DND-41 (cell line): ENCODE results near the gene ZAP70.

Experiments
- ATAC-seq: fragments of 200-7000 bp; cut with Tn5 transposase; 3 replicates; pipeline ENCODE4 v1.9.1; 2021; ENCODE audit warnings: low read depth; ENCODE audit not compliant: insufficient read depth
- DNase-seq: peaks from one replicate; pipeline ENCODE4 v3.0.0-alpha.2; 2020
- H2AFZ ChIP-seq: 2 replicates; pipeline ENCODE4 v1.6.0; 2012; ENCODE audit warnings: low read depth, low read length
- H3K27ac ChIP-seq: 2 replicates; pipeline ENCODE4 v1.5.1; 2012; ENCODE audit warnings: low read length, inconsistent platforms
- H3K27me3 ChIP-seq: fragments of 200-600 bp; sonication (generic); 2 replicates; pipeline ENCODE4 v1.6.0; 2012; ENCODE audit warnings: low read length, mild to moderate bottlenecking, inconsistent platforms; ENCODE audit not compliant: insufficient read depth, poor library complexity
- H3K36me3 ChIP-seq: 2 replicates; pipeline ENCODE4 v1.5.1; 2012; ENCODE audit warnings: low read length, inconsistent platforms; ENCODE audit not compliant: insufficient read depth
- H3K4me1 ChIP-seq: 2 replicates; pipeline ENCODE4 v1.5.1; 2012; ENCODE audit warnings: mild to moderate bottlenecking, low read length; ENCODE audit not compliant: insufficient read depth
- H3K4me2 ChIP-seq: 2 replicates; pipeline ENCODE4 v1.6.0; 2012; ENCODE audit warnings: mild to moderate bottlenecking, moderate library complexity, low read length, inconsistent platforms; ENCODE audit not compliant: insufficient read depth
- H3K4me3 ChIP-seq, 2 experiments: fragments of 200-600 bp in 1 of 2; shearing (Covaris generic) in 1 of 2; 2 replicates each; pipeline ENCODE4 v1.5.1; 2012 to 2016; ENCODE audit warnings: inconsistent platforms in 2 of 2, low read length in 2 of 2, mild to moderate bottlenecking in 2 of 2, low read depth in 1 of 2, moderate library complexity in 1 of 2
- H3K79me2 ChIP-seq: 2 replicates; pipeline ENCODE4 v1.6.0; 2012; ENCODE audit warnings: low read length, inconsistent platforms; ENCODE audit not compliant: insufficient read depth
- H3K9ac ChIP-seq: 2 replicates; pipeline ENCODE4 v1.6.0; 2012; ENCODE audit warnings: low read depth, mild to moderate bottlenecking, inconsistent platforms, low read length, moderate library complexity
- H3K9me3 ChIP-seq: 2 replicates; pipeline ENCODE4 v1.5.1; 2012; ENCODE audit warnings: low read length, moderate library complexity, mild to moderate bottlenecking, inconsistent platforms; ENCODE audit not compliant: insufficient read depth, severe bottlenecking
- H4K20me1 ChIP-seq: 2 replicates; pipeline ENCODE4 v1.6.0; 2012; ENCODE audit warnings: low read length; ENCODE audit not compliant: insufficient read depth
- CTCF ChIP-seq: IDR thresholded peaks from 2 replicates; pipeline ENCODE4 v1.5.1; 2012; ENCODE audit warnings: borderline replicate concordance, low read length, moderate library complexity, mild to moderate bottlenecking; ENCODE audit not compliant: poor library complexity, severe bottlenecking; ENCODE audit errors: extremely low read depth
- EZH2 ChIP-seq: IDR thresholded peaks from 3 replicates; pipeline ENCODE4 v1.6.1; 2012; ENCODE audit warnings: borderline replicate concordance, low read depth, mild to moderate bottlenecking, moderate library complexity, low read length, inconsistent platforms; ENCODE audit not compliant: severe bottlenecking

ZAP70 gene

GRCh38 chr2:97722227-97722626 lies 8.9 kb downstream of the ZAP70 start:
- no peak for TF ChIP-seq CTCF
- TF ChIP-seq EZH2, result no peak
- Histone ChIP-seq H3K36me3 (peaks cover 84% of the 10 kb centered on the region), H2AFZ (no peak overlapping the region), H3K4me3 (no peak overlapping the region), H3K79me2 (peaks cover 98% of the 10 kb centered on the region), H3K4me2 (no peak overlapping the region), H3K27me3 (no peaks in the 10 kb centered on the region), H3K9ac (no peak overlapping the region), H3K4me1 (peaks cover 28% of the 10 kb centered on the region), H3K27ac (peak overlapping the region; percentile 6; the same call in 1 of the 2 replicates), H3K9me3 (no peaks in the 10 kb centered on the region), H4K20me1 (peaks cover 65% of the 10 kb centered on the region)
- no peak for ATAC-seq
- DNase-seq, result no peak

GRCh38 chr2:97723156-97724072 lies 10.0 kb downstream of the ZAP70 start:
- Histone ChIP-seq H3K79me2 (peaks cover 98% of the 10 kb centered on the region), H3K9me3 (no peaks in the 10 kb centered on the region), H2AFZ (no peak overlapping the region), H3K36me3 (peaks cover 87% of the 10 kb centered on the region), H3K4me3 (no peak overlapping the region), H3K4me1 (peaks cover 16% of the 10 kb centered on the region), H3K9ac (no peak overlapping the region), H4K20me1 (peaks cover 75% of the 10 kb centered on the region), H3K27me3 (no peaks in the 10 kb centered on the region), H3K4me2 (no peak overlapping the region), H3K27ac (no peak overlapping the region; the same call in 1 of the 2 replicates)
- TF ChIP-seq EZH2, result no peak
- no peak for TF ChIP-seq CTCF
- ATAC-seq, result no peak
- no peak for DNase-seq

GRCh38 chr2:97724073-97724410 lies 10.7 kb downstream of the ZAP70 start:
- ATAC-seq, result no peak
- Histone ChIP-seq H3K4me1 (peaks cover 10% of the 10 kb centered on the region), H2AFZ (no peak overlapping the region), H3K9ac (no peak overlapping the region), H3K4me2 (no peak overlapping the region), H4K20me1 (peaks cover 76% of the 10 kb centered on the region), H3K27ac (no peak overlapping the region), H3K4me3 (no peak overlapping the region), H3K9me3 (no peaks in the 10 kb centered on the region), H3K36me3 (peaks cover 94% of the 10 kb centered on the region), H3K27me3 (no peaks in the 10 kb centered on the region), H3K79me2 (peaks cover 98% of the 10 kb centered on the region)
- DNase-seq, result no peak
- no peak for TF ChIP-seq EZH2
- no peak for TF ChIP-seq CTCF
